Smooth muscle cell of trachea (primary cell): ENCODE data around the gene ATP1A3. TPM values are rescaled to one million over a fixed set of nuclear protein-coding genes. Genes with fewer than 3 reads are reported as not detected.

Source experiments
- total RNA-seq: library from RNA; depleted of rRNA; stranded (reverse); fragments of >200 nt; gene quantifications from 2 replicates; pipeline ENCODE4 v1.2.1, GENCODE V29; 2014

Gene ATP1A3
- total RNA-seq = under 0.01 and 0.15 TPM in 2 replicates

GRCh38 chr19:41993612-41994483, at the start of gene ATP1A3:
Gene ATP1A3, minus strand, starts transcription at chr19:41994230. Its CDS starts 154 bp downstream, at chr19:41994076.

GRCh38 chr19:41959056-41960053, 34.7 kb downstream of the ATP1A3 start, which contains the start of gene RABAC1:
Gene RABAC1, minus strand, starts transcription at chr19:41959321. Its CDS starts 29 bp downstream, at chr19:41959292.

GRCh38 chr19:41928221-41928683, 65.8 kb downstream of the ATP1A3 start, which contains the start of gene ERFL:
Gene ERFL, minus strand, starts transcription at chr19:41928449. Its CDS starts 15,530 bp downstream, at chr19:41912919.

Other genes with a start within 250 kb of the ATP1A3 start
- gene CEACAM6, start 238.7 kb downstream of the ATP1A3 start, total RNA-seq = not detected in 2 replicates
- not detected in 2 replicates for gene CEACAM3, start 197.6 kb downstream of the ATP1A3 start, total RNA-seq
- not detected in 2 replicates for gene LYPD4, start 149.5 kb downstream of the ATP1A3 start, total RNA-seq
- not detected in 2 replicates for gene DMRTC2, start 149.2 kb downstream of the ATP1A3 start, total RNA-seq
- gene RPS19, start 134.0 kb downstream of the ATP1A3 start, total RNA-seq = 959 and 1,046 TPM in 2 replicates
- gene CD79A, start 117.0 kb downstream of the ATP1A3 start, total RNA-seq = 0.17 TPM in 1 of 2 replicates, not detected in the other
- gene ARHGEF1, start 111.0 kb downstream of the ATP1A3 start, total RNA-seq = 37.5 and 39.9 TPM in 2 replicates
- under 0.01 TPM in 1 of 2 replicates, not detected in the other for gene ERFL, start 65.8 kb downstream of the ATP1A3 start, total RNA-seq
- 135 and 204 TPM in 2 replicates for gene RABAC1, start 34.9 kb downstream of the ATP1A3 start, total RNA-seq
- 0.58 and 0.66 TPM in 2 replicates for gene GRIK5, start 76.0 kb upstream of the ATP1A3 start, total RNA-seq
- 10.8 and 15.7 TPM in 2 replicates for gene ZNF574, start 81.9 kb upstream of the ATP1A3 start, total RNA-seq
- gene POU2F2, start 138.2 kb upstream of the ATP1A3 start, total RNA-seq = 0.17 TPM in 1 of 2 replicates, not detected in the other
- 19.2 and 22.0 TPM in 2 replicates for gene DEDD2, start 223.4 kb upstream of the ATP1A3 start, total RNA-seq
- 9.7 and 12.7 TPM in 2 replicates for gene ZNF526, start 226.1 kb upstream of the ATP1A3 start, total RNA-seq
- 14.7 and 17.9 TPM in 2 replicates for gene GSK3A, start 248.4 kb upstream of the ATP1A3 start, total RNA-seq